IPS-20b (cell line): Measurements from ENCODE around the gene WNT16.
"Not testable (repeated sequence)": the region's sequence is repeated elsewhere in the genome, so short reads cannot be mapped to it uniquely, and the experiment has no call there.

ENCODE experiments used
- H3K27ac ChIP-seq: one replicate; pipeline ENCODE4 v1.5.1; 2013; ENCODE audit warnings: low read length
- H3K27me3 ChIP-seq: 2 replicates; pipeline ENCODE4 v1.6.1; 2013; ENCODE audit warnings: mild to moderate bottlenecking, low read length, inconsistent platforms; ENCODE audit not compliant: insufficient read depth
- H3K36me3 ChIP-seq: 2 replicates; pipeline ENCODE4 v1.6.1; 2013; ENCODE audit warnings: low read depth, mild to moderate bottlenecking, inconsistent platforms, low read length, moderate library complexity; ENCODE audit not compliant: insufficient read depth
- H3K4me1 ChIP-seq: 2 replicates; pipeline ENCODE4 v1.6.1; 2013; ENCODE audit warnings: mild to moderate bottlenecking, control low read depth, inconsistent platforms, low read length, moderate library complexity; ENCODE audit not compliant: insufficient read depth
- H3K4me3 ChIP-seq: 2 replicates; pipeline ENCODE4 v1.5.1; 2013; ENCODE audit warnings: mild to moderate bottlenecking, low read length, inconsistent platforms
- H3K9ac ChIP-seq: 2 replicates; pipeline ENCODE4 v1.6.1; 2013; ENCODE audit warnings: low read depth, mild to moderate bottlenecking, inconsistent platforms, low read length, moderate library complexity
- H3K9me3 ChIP-seq: 2 replicates; pipeline ENCODE4 v1.6.1; 2013; ENCODE audit warnings: mild to moderate bottlenecking, low read depth, low read length, inconsistent platforms; ENCODE audit not compliant: insufficient read depth

Gene WNT16, protein sequence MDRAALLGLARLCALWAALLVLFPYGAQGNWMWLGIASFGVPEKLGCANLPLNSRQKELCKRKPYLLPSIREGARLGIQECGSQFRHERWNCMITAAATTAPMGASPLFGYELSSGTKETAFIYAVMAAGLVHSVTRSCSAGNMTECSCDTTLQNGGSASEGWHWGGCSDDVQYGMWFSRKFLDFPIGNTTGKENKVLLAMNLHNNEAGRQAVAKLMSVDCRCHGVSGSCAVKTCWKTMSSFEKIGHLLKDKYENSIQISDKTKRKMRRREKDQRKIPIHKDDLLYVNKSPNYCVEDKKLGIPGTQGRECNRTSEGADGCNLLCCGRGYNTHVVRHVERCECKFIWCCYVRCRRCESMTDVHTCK

DNA sequence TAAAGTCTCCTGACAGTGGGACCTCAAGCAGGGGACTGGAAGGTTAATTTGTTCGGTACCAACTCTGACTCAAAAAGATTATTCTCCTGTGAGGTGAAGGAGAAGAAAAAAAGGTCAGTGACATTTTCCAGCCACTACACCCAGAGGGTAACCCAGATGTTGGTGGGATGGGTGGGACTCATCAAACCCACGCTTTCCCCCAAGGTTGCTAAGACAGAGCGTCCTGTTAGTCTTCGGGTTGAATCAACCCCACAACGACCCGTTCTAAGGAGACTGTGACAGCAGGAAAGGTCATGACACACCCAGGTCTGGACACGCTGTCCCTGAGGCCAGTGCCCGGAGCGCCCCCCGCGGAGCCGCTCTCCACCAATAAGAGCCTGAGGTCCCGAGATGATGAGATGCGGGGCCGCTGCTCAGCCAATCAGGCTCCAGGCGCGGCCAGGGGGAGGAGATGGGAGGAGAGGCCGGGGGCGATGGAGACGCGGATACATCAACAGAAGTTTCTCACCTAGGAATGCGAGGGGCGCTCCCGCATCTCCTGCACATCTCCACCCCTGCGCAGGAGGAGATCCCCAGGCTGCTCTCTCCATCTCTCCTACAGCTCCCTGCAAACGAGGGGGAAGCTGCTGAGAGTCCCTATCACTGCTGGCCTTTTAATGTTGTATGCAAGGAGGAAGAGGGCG, at the start of gene WNT16:
TSS of gene WNT16 (plus strand) at position 493 of the 683 bp plus-strand sequence. CDS start 293 bp downstream, outside the sequence.
- no peak within 1 kb of the TSS for H3K27ac ChIP-seq
- peak within 1 kb of the TSS; percentile 69 for H3K4me3 ChIP-seq
- H3K36me3 ChIP-seq, result no peaks in the 10 kb centered on the region
- no peaks in the 10 kb centered on the region for H3K9me3 ChIP-seq
- H3K27me3 ChIP-seq, result peaks cover 49% of the 10 kb centered on the region
- no peak within 1 kb of the TSS for H3K9ac ChIP-seq
- no peaks in the 10 kb centered on the region; the same call in 1 of the 2 replicates for H3K4me1 ChIP-seq

DNA sequence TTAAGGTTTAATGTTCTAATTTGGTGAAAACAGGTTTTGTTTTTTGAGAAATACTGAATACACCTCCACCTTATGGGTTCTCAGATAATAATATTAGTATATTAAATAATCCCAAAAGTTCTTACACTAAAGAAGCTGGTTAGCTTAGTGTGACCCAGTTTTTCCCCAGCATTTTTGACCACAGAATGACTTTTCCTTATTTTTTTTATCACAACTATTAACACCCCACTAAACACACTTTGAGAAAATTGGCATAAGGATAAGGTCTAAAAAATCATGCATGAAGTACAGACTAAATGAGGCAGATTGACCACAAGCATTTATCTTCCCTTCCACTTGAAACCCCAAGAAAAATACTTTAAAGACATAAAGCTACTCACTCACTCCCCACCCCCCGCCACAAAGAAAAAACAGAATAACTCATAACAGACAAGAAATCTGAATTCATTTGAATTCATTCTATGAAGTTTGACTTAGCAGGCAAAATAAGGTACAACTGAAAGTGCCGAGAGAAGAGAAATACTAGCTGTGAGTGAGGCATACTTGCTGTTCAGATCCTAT, 49.7 kb upstream of the WNT16 start:
- Histone ChIP-seq H3K36me3 (no peaks in the 10 kb centered on the region), H3K27me3 (no peaks in the 10 kb centered on the region), H3K27ac (no peak overlapping the region), H3K9me3 (no peaks in the 10 kb centered on the region), H3K4me1 (peaks cover 10% of the 10 kb centered on the region; the same call in 1 of the 2 replicates), H3K4me3 (no peak overlapping the region), H3K9ac (no peak overlapping the region)

DNA sequence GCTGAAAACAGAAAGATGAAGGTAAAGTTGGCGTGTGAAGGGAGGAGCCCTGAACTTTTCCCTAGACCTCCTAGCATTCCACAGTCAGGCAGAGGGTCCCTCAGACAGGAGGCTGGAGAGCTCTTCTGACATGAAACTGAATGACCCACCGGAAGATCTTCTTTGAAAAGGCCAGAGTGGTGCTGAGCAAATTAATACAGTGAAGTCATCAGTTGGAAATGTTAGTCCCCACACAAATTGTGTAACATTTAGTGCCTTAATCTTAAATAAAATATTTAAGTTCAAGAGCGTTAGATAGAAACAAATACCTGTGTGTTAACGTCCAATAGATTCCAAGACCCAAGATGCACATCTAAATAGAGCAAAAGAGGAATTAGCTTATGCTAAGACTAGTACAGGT, 49.0 kb upstream of the WNT16 start:
- H3K27ac ChIP-seq, result no peak overlapping the region
- peaks cover 6% of the 10 kb centered on the region; the same call in 1 of the 2 replicates for H3K9me3 ChIP-seq
- H3K27me3 ChIP-seq, result no peaks in the 10 kb centered on the region
- H3K36me3 ChIP-seq, result no peaks in the 10 kb centered on the region
- H3K9ac ChIP-seq, result no peak overlapping the region
- H3K4me1 ChIP-seq, result peaks cover 10% of the 10 kb centered on the region; the same call in 1 of the 2 replicates
- no peak overlapping the region for H3K4me3 ChIP-seq

DNA sequence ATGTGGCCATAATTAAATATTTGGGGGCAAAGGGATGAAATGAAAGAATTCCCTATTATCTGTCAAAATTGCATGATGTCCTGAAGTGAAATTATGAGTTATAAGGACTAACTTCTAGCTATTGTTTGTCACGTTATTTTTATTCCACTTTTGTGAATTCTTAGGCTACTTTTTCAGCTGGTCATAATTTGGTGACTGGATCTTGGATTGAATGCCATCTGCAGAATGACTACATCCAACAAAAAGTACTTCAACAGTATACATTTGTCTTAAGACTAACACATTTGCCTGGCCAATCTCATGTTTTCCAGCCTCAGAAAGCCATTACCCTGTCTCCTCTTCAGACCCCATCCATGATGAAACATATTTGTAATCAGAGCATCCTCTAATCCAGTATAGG, 48.1 kb upstream of the WNT16 start:
- Histone ChIP-seq H3K9me3 (peaks cover 12% of the 10 kb centered on the region), H3K9ac (no peak overlapping the region), H3K27me3 (no peaks in the 10 kb centered on the region), H3K4me3 (no peak overlapping the region), H3K4me1 (peaks cover 10% of the 10 kb centered on the region; the same call in 1 of the 2 replicates), H3K27ac (no peak overlapping the region), H3K36me3 (no peaks in the 10 kb centered on the region)

DNA sequence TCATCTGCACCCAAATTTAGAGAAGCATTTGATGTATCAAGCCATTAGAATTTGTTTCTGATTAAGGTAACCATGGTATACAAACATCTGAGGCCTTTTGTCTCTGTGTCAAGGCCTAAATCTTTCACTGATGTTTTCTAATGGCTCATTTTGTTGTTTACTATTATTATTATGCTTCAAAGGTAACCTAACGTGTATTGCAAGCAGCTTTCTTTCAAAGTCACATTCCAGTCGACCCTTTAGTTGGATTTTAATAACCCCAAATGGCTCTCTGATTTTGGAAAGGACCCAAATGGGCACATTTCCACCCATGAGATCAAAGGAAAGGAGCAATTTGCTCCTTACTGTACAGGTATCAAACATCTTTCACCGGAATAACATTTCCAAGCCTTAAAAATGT, 46.7 kb upstream of the WNT16 start:
- Histone ChIP-seq H3K36me3 (no peaks in the 10 kb centered on the region), H3K27ac (no peak overlapping the region), H3K9me3 (peaks cover 15% of the 10 kb centered on the region), H3K4me1 (peaks cover 10% of the 10 kb centered on the region; the same call in 1 of the 2 replicates), H3K9ac (no peak overlapping the region), H3K27me3 (no peaks in the 10 kb centered on the region), H3K4me3 (no peak overlapping the region)

DNA sequence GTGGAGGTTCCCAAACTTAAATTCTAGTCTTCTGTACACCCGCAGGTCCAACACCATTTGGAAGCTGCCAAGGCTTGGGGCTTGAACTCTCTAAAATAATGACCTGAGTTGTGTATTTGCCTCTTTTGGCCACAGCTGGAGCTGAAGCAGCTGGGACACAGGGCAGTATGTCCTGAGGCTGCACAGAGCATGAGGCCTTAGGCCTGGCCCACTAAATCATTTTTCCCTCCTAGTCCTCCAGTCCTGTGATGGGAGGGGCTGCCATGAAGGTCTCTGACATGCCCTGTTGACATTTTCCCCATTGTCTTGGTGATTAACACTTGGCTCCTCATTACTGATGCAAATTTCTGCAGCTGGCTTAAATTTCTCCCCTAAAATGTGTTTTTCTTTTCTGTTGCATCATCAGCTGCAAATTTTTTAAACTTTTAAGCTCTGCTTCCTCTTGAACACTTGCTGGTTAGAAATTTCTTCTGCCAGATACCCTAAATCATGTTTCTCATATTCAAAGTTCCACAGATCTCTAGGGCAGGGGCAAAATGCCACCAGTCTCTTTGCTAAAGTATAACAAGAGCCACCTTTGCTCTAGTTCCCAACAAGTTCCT, 43.6 kb upstream of the WNT16 start:
- no peaks in the 10 kb centered on the region for H3K36me3 ChIP-seq
- no peak overlapping the region for H3K27ac ChIP-seq
- H3K9ac ChIP-seq, result no peak overlapping the region
- no peaks in the 10 kb centered on the region for H3K27me3 ChIP-seq
- H3K4me1 ChIP-seq, result no peaks in the 10 kb centered on the region
- H3K4me3 ChIP-seq, result no peak overlapping the region
- H3K9me3 ChIP-seq, result peaks cover 15% of the 10 kb centered on the region

DNA sequence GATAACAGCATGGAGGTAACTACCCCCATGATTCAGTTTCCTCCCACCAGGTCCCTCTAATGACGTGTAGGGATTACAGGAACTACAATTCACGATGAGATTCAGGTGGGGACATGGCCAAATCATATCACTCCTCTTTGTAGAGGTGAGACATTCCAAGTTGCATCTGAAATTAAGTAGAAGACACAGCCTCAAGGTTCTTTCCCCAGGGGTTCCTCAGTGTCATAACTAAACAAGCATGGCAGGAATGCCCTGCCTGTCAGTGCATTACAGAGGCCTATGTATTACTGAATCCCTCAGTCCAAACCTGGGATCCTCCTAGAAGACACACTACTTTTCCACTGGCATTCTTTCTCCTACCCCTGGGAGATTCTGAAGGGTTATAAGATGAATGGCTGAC, 42.6 kb upstream of the WNT16 start:
- no peak overlapping the region for H3K9ac ChIP-seq
- H3K27me3 ChIP-seq, result no peaks in the 10 kb centered on the region
- no peaks in the 10 kb centered on the region for H3K36me3 ChIP-seq
- no peak overlapping the region for H3K4me3 ChIP-seq
- H3K27ac ChIP-seq, result no peak overlapping the region
- H3K9me3 ChIP-seq, result peaks cover 15% of the 10 kb centered on the region
- no peaks in the 10 kb centered on the region for H3K4me1 ChIP-seq

DNA sequence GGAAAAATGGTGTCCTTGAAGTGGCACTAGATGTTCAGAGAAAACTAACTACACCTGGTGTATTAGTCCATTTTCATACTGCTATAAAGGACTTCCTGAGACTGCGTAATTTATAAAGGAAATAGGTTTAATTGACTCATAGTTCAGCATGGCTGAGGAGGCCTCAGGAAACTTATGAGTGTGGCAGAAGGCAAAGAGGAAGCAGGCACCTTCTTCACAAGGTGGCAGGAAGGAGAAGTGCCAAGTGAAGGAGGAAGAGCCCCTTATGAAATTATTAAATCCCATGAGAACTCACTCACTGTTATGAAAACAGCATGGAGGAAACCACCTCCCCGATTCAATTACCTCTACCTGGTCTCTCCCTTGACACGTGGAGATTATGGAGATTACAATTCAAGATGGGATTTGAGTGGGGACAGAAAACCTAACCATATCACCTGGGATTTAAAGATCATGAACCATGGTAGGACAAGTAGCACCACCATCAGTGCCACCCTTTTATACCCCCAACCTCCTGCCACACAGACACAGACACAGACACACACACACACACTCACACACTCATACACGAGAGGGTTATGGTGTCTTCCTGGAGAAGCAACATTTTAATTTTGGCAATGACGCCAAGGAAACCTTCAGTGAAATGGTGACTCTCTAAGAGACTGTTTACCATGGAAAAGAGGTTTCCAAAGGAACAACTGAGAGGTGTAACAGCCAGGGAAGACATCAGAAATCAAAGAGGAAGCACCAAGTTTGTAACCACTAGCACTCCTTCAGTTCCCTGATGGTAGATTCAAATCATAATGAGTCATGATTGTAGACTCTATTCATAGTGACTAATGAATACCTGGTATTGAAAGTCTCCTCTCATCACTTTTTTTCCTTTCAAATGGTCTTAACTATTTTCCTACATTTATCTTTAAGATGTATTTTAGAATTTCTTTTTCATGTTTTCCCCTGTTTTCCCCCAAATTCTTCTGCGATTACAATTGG, 41.8 kb upstream of the WNT16 start:
- H3K4me3 ChIP-seq, result no peak overlapping the region

DNA sequence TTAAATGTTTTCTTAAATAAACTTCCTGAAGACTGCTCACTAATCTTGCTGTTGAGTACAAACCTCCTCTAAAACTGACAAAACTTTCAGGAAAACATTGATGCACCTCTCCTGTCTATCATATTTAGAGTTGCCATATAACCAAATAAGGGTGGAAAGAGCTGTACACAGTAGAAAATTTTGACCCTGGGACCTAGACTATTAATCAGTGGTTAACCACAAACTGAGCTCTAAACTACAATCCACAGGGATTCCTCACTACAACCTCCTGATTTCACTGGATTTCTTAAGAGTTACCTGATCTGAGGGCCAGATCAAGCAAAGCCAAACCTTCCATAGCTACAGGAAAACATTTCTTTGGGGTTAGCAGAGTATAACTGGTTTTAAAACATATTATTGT, 39.9 kb upstream of the WNT16 start:
- Histone ChIP-seq H3K9me3 (peaks cover 15% of the 10 kb centered on the region), H3K27me3 (no peaks in the 10 kb centered on the region), H3K9ac (no peak overlapping the region), H3K4me1 (no peaks in the 10 kb centered on the region), H3K4me3 (no peak overlapping the region), H3K36me3 (no peaks in the 10 kb centered on the region), H3K27ac (no peak overlapping the region)

More for the DNA sequence above, 41.8 kb upstream of the WNT16 start:
- Histone ChIP-seq H3K9ac (no peak overlapping the region), H3K4me1 (no peaks in the 10 kb centered on the region), H3K9me3 (peaks cover 15% of the 10 kb centered on the region), H3K36me3 (no peaks in the 10 kb centered on the region), H3K27ac (no peak overlapping the region), H3K27me3 (no peaks in the 10 kb centered on the region)

DNA sequence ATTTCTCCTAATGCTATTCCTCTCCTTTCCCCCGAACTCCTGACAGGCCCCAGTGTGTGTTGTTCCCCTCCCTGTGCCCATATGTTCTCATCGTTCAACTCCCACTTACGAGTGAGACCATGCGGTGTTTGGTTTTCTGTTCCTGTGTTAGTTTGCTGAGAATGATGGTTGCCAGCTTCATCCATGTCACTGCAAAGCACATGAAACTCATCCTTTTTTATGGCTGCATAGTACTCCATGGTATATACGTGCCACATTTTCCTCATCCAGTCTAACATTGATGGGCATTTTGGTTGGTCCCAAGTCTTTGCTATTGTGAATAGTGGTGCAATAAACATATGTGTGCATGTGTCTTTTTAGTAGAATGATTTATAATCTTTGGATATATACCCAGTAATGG, 38.9 kb upstream of the WNT16 start:
- not testable (repeated sequence) for H3K27me3 ChIP-seq, H3K4me1 ChIP-seq, H3K36me3 ChIP-seq, H3K9me3 ChIP-seq, H3K9ac ChIP-seq, H3K27ac ChIP-seq, H3K4me3 ChIP-seq
